ENCODE measurements around the gene CAV2. TPM values are rescaled to one million over a fixed set of nuclear protein-coding genes. Genes with fewer than 3 reads are reported as not detected.
A peak's percentile ranks its signal among the peaks of the same experiment; 100 is the strongest.

Gene CAV2
- total RNA-seq, 1 donor from 2014 or later = not detected

- H3K27ac Mint-ChIP-seq = no peak overlapping the region
- peaks cover 43% of the 10 kb centered on the region for H3K27me3 Mint-ChIP-seq
- no peak overlapping the region for H3K4me3 Mint-ChIP-seq
- TF ChIP-seq CTCF (IDR thresholded peaks at IDR 0.05) = no peak
- POLR2A ChIA-PET = no interaction called here
- intact Hi-C loops (cut with micrococcal nuclease) = no loop called here
- no peaks in the 10 kb centered on the region for H3K9me3 Mint-ChIP-seq
- H3K36me3 Mint-ChIP-seq (ENCODE audit: low read depth) = no peaks in the 10 kb centered on the region
- peaks cover 8% of the 10 kb centered on the region for H3K4me1 Mint-ChIP-seq
- DNase-seq = no peak
- CTCF ChIA-PET = no interaction called here
- no peak for ATAC-seq (ENCODE audit: low read depth)
These were observed 5.1 kb upstream of the CAV2 start for GRCh38 chr7:116494472-116494871.

- H3K36me3 Mint-ChIP-seq (ENCODE audit: low read depth) = no peaks in the 10 kb centered on the region
- intact Hi-C loops (cut with micrococcal nuclease) = no loop called here
- ChIA-PET CTCF (no interaction called here), POLR2A (no interaction called here)
- H3K27me3 Mint-ChIP-seq = peaks cover 46% of the 10 kb centered on the region
- no peak for TF ChIP-seq CTCF (IDR thresholded peaks at IDR 0.05)
- H3K4me3 Mint-ChIP-seq = no peak overlapping the region
- DNase-seq (no peak), ATAC-seq (ENCODE audit: low read depth) (no peak)
- no peaks in the 10 kb centered on the region for H3K9me3 Mint-ChIP-seq
- peaks cover 16% of the 10 kb centered on the region for H3K4me1 Mint-ChIP-seq
- H3K27ac Mint-ChIP-seq = no peak overlapping the region
These were observed 3.8 kb upstream of the CAV2 start for GRCh38 chr7:116495736-116496135.

- Mint-ChIP-seq H3K9me3 (no peaks in the 10 kb centered on the region), H3K27me3 (peaks cover 44% of the 10 kb centered on the region), H3K4me1 (peaks cover 17% of the 10 kb centered on the region), H3K36me3 (ENCODE audit: low read depth) (no peaks in the 10 kb centered on the region), H3K27ac (no peak overlapping the region), H3K4me3 (no peak overlapping the region)
- DNase-seq (no peak), ATAC-seq (ENCODE audit: low read depth) (no peak)
- ChIA-PET CTCF (no interaction called here), POLR2A (no interaction called here)
- TF ChIP-seq CTCF (IDR thresholded peaks at IDR 0.05) = no peak
- intact Hi-C loops (cut with micrococcal nuclease) = no loop called here
These were observed 2.9 kb upstream of the CAV2 start for GRCh38 chr7:116496653-116497052.

GRCh38 chr7:116497708-116498107 lies 1.8 kb upstream of the CAV2 start:
- Mint-ChIP-seq H3K27ac (no peak overlapping the region), H3K9me3 (no peaks in the 10 kb centered on the region), H3K4me1 (peaks cover 17% of the 10 kb centered on the region), H3K36me3 (ENCODE audit: low read depth) (no peaks in the 10 kb centered on the region), H3K27me3 (peaks cover 41% of the 10 kb centered on the region), H3K4me3 (no peak overlapping the region)
- no peak for ATAC-seq (ENCODE audit: low read depth)
- intact Hi-C loops (cut with micrococcal nuclease) = no loop called here
- ChIA-PET CTCF (no interaction called here), POLR2A (no interaction called here)
- DNase-seq = no peak
- no peak for TF ChIP-seq CTCF (IDR thresholded peaks at IDR 0.05)

GRCh38 chr7:116500078-116500853 lies 728 bp downstream of the CAV2 start:
- H3K4me3 Mint-ChIP-seq = peak overlapping the region; percentile 76
- peak; percentile 34 for ATAC-seq (ENCODE audit: low read depth)
- no peak overlapping the region for H3K27ac Mint-ChIP-seq
- intact Hi-C loops (cut with micrococcal nuclease) = no loop called here
- TF ChIP-seq CTCF (IDR thresholded peaks at IDR 0.05) = no peak
- H3K9me3 Mint-ChIP-seq = no peaks in the 10 kb centered on the region
- H3K36me3 Mint-ChIP-seq (ENCODE audit: low read depth) = no peaks in the 10 kb centered on the region
- ChIA-PET CTCF (no interaction called here), POLR2A (no interaction called here)
- DNase-seq = peak; percentile 17
- H3K27me3 Mint-ChIP-seq = peaks cover 44% of the 10 kb centered on the region
- H3K4me1 Mint-ChIP-seq = peaks cover 17% of the 10 kb centered on the region
